Neural crest cell (in vitro differentiated cells): ENCODE measurements around the gene PRKCE. TPM values are rescaled to one million over a fixed set of nuclear protein-coding genes. Genes with fewer than 3 reads are reported as not detected.

Experiments
- DNase-seq: peaks from one replicate; pipeline ENCODE4 v3.0.0; 2021; ENCODE audit warnings: low read depth, mixed read lengths, low spot score
- H3K27ac Mint-ChIP-seq: one replicate; pipeline ENCODE4 v1.8.0; 2021; ENCODE audit warnings: mild to moderate bottlenecking, mixed read lengths; ENCODE audit not compliant: unreplicated experiment
- H3K27me3 Mint-ChIP-seq: 2 replicates; pipeline ENCODE4 v1.8.0; 2021; ENCODE audit warnings: low read depth, mild to moderate bottlenecking, mixed read lengths
- H3K36me3 Mint-ChIP-seq: 2 replicates; pipeline ENCODE4 v1.8.0; 2021; ENCODE audit warnings: low read depth, mild to moderate bottlenecking, mixed read lengths
- H3K4me1 Mint-ChIP-seq: 2 replicates; pipeline ENCODE4 v1.8.0; 2021; ENCODE audit warnings: mixed read lengths
- H3K4me3 Mint-ChIP-seq: one replicate; pipeline ENCODE4 v1.8.0; 2021; ENCODE audit warnings: mild to moderate bottlenecking, mixed read lengths
- H3K9me3 Mint-ChIP-seq: 2 replicates; pipeline ENCODE4 v1.8.0; 2021; ENCODE audit warnings: mixed read lengths
- total RNA-seq: library from RNA; stranded (reverse); gene quantifications from 2 replicates; pipeline ENCODE4 v1.2.1, GENCODE V29; 2021
- TF ChIP-seq, protein P1 (sequence below): fragments of 200-600 bp; sonication (generic); conservative IDR thresholded peaks from 2 replicates; pipeline ENCODE4 v1.5.0; 2021; ENCODE audit warnings: antibody characterized with exemption, mild to moderate bottlenecking

The PRKCE gene
- total RNA-seq, 1 donor from 2014 or later: 15.6 TPM

DNA sequence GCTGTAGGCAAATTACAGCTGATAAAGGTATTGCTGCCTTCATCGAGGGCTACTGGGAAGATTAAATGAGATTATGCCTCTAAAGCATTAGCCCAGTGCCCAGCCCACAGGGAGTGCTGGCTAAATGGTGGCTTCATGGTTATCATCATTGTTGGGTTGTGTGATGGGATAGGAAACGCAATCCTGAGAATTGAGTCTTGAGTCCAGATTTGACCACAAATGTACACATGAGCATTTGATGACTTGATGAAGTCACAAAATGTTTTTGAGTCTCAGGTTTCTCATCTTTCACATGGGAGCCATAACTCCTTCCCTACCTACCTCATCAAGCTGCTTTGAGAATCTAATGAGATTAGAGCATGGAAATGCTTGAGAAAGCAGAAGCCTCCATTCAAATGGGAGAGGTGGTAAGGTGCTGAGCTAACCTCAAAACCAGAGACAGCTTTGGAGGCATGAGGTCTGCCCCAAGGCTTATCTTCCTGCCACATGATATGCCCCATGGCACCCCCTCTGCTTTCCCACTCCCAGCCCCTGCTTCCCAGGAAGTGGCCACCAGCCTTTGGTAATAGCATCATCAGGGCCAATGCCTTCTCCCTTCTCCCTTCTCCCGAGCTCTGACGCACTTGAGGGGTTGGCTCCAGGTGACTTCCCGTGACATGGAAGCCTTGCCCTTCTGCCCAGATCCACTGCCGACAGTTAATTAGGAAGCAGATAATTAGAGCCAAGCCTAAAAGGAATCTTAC lies 496.3 kb downstream of the PRKCE start:
- no peaks in the 10 kb centered on the region for H3K9me3 Mint-ChIP-seq
- TF ChIP-seq, protein P1, sequence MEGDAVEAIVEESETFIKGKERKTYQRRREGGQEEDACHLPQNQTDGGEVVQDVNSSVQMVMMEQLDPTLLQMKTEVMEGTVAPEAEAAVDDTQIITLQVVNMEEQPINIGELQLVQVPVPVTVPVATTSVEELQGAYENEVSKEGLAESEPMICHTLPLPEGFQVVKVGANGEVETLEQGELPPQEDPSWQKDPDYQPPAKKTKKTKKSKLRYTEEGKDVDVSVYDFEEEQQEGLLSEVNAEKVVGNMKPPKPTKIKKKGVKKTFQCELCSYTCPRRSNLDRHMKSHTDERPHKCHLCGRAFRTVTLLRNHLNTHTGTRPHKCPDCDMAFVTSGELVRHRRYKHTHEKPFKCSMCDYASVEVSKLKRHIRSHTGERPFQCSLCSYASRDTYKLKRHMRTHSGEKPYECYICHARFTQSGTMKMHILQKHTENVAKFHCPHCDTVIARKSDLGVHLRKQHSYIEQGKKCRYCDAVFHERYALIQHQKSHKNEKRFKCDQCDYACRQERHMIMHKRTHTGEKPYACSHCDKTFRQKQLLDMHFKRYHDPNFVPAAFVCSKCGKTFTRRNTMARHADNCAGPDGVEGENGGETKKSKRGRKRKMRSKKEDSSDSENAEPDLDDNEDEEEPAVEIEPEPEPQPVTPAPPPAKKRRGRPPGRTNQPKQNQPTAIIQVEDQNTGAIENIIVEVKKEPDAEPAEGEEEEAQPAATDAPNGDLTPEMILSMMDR: no peak
- no peak for DNase-seq
- no peaks in the 10 kb centered on the region for H3K4me1 Mint-ChIP-seq
- H3K36me3 Mint-ChIP-seq: peaks cover 6% of the 10 kb centered on the region
- H3K4me3 Mint-ChIP-seq: no peak overlapping the region
- H3K27ac Mint-ChIP-seq: no peak overlapping the region
- no peaks in the 10 kb centered on the region for H3K27me3 Mint-ChIP-seq

DNA sequence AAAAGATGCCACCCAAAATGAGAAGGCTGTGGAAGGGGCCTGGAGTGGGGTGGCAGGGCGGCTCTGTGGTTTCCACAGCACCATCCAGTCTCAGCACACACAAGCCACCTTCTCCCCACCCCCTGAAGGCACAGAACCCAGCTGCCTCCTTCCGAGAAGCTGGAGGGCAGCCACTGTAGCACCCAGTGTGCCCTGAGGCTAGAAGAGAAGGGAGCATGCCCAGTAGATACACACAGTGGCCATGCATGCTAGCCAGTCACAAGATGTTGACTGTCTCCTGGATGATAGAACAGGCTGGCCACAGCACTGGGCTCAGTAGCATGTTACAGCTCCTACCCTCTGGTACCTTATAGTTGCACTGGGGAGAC lies 496.9 kb downstream of the PRKCE start:
- Mint-ChIP-seq H3K4me3 (no peak overlapping the region), H3K36me3 (peaks cover 6% of the 10 kb centered on the region), H3K9me3 (no peaks in the 10 kb centered on the region), H3K4me1 (no peaks in the 10 kb centered on the region), H3K27ac (no peak overlapping the region), H3K27me3 (no peaks in the 10 kb centered on the region)
- TF ChIP-seq, protein P1: no peak
- no peak for DNase-seq

DNA sequence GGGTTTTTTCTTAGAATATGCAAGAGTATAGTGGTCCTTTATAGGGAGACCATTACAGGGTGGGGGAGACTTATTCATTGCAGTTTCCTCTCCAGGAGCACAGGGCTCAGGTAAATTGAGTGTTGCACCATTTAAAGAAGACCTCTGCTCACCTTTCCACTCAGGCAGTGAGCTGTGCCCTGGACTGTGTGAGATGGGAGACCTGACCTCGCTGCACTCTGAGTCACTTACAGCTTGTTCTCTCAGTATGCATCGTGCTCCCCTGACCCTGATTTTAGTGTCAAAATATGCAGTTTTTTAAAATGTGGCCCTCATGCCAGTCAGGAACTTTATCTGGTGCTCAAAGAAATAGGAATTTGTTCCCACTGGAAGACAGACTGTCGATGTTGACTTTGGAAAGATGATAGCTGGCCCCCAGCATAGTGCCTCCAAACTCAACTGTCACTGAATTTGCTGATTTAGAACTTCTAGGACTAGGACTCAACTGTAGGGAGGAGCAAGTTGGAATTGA lies 499.0 kb downstream of the PRKCE start:
- Mint-ChIP-seq H3K4me3 (no peak overlapping the region), H3K27ac (no peak overlapping the region), H3K27me3 (no peaks in the 10 kb centered on the region), H3K4me1 (no peaks in the 10 kb centered on the region), H3K9me3 (no peaks in the 10 kb centered on the region), H3K36me3 (peaks cover 6% of the 10 kb centered on the region)
- TF ChIP-seq, protein P1: no peak
- no peak for DNase-seq

DNA sequence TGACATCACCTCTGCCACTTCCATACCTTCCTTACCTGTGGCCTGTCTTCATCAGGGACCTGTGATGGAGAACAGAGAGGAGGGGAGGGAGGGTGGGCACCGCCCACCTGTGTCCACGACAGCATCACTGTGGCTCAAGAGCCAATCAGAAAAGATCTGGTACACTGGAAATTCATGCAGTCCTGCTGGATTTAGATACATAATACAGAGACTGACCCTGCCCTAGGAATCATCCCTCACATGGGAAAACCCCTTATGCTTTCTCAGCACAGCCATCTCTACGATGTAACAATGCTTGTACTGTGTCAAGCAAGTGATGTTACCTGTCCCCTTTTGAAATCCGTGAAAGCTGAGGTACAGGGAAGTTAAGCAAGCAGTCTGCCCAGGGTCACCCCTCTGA lies 500.1 kb downstream of the PRKCE start:
- Mint-ChIP-seq H3K36me3 (peaks cover 5% of the 10 kb centered on the region), H3K27me3 (no peaks in the 10 kb centered on the region), H3K27ac (no peak overlapping the region), H3K9me3 (no peaks in the 10 kb centered on the region), H3K4me1 (no peaks in the 10 kb centered on the region), H3K4me3 (no peak overlapping the region)
- TF ChIP-seq, protein P1: no peak
- DNase-seq: no peak

DNA sequence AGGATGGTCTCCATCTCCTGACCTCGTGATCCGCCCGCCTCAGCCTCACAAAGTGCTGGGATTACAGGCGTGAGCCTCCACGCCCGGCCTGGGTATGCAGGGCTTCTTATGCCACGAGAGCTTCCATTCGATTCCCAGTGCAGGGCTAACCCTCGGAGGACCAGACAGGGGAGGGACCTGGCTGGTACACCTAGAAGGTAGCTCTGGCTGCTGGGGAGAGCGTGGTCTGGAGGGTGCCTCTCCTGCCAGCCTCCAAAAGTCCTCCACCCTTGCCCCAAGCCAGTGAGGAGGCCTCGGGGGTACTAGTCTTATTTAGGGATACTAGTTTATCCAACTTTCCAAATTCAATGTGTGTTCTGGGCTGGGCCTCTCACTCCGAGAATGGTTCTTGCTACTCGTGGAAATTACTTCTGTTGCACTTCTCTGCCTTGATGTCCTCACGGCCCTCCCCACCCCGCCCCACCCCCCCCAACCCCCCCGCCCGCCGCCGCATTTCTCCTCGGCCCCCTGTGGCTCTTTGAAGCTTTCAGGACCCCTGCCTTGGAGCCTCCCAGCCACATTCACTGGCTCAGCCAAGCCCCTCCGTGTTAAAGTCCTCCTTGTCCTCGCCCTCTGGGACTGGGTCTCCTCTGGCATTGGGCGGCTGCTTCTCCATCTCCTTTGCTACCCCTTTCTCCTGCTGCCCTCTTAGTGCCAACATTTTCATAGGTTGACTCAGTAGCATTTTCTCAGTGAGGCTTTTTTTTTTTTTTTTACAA lies 502.7 kb downstream of the PRKCE start:
- Mint-ChIP-seq H3K27ac (no peak overlapping the region), H3K36me3 (no peaks in the 10 kb centered on the region), H3K4me1 (no peaks in the 10 kb centered on the region), H3K27me3 (no peaks in the 10 kb centered on the region), H3K4me3 (no peak overlapping the region), H3K9me3 (no peaks in the 10 kb centered on the region)
- TF ChIP-seq, protein P1: no peak
- no peak for DNase-seq
